RPMI7951 (cell line): ENCODE results near the gene CAMK2N1. TPM values are rescaled to one million over a fixed set of nuclear protein-coding genes. Genes with fewer than 3 reads are reported as not detected.
A peak's percentile ranks its signal among the peaks of the same experiment; 100 is the strongest.
"Not testable (repeated sequence)": the region's sequence is repeated elsewhere in the genome, so short reads cannot be mapped to it uniquely, and the experiment has no call there.

Experiments
- DNase-seq: peaks from one replicate; pipeline ENCODE4 v3.0.0-alpha.2; 2012; ENCODE audit warnings: low read depth
- total RNA-seq: library from RNA; depleted of rRNA; stranded (reverse); fragments of >200 nt; shearing (Covaris generic); gene quantifications from 2 replicates; pipeline ENCODE4 v1.2.3, GENCODE V29; 2014

The CAMK2N1 gene
- total RNA-seq, 1 experiment from 2014 or later = 9.9 TPM

GRCh38 chr1:20496725-20497383 lies 10.8 kb upstream of the CAMK2N1 start:
- not testable (repeated sequence) for DNase-seq

- peak; percentile 81 for DNase-seq
Measured at GRCh38 chr1:20496241-20496661, 10.2 kb upstream of the CAMK2N1 start.

- DNase-seq = no peak
Measured at GRCh38 chr1:20495661-20496060, 9.7 kb upstream of the CAMK2N1 start.

GRCh38 chr1:20494609-20495311 lies 8.8 kb upstream of the CAMK2N1 start:
- peak; percentile 86 for DNase-seq

- peak; percentile 85 for DNase-seq
Measured at GRCh38 chr1:20493839-20494608, 8.0 kb upstream of the CAMK2N1 start.

GRCh38 chr1:20493309-20493708 lies 7.3 kb upstream of the CAMK2N1 start:
- no peak for DNase-seq

GRCh38 chr1:20492751-20493150 lies 6.7 kb upstream of the CAMK2N1 start:
- no peak for DNase-seq

GRCh38 chr1:20491866-20492265 lies 5.9 kb upstream of the CAMK2N1 start:
- DNase-seq = no peak

GRCh38 chr1:20491178-20491577 lies 5.2 kb upstream of the CAMK2N1 start:
- DNase-seq = no peak

- no peak for DNase-seq
Measured at GRCh38 chr1:20487236-20487590, 1.2 kb upstream of the CAMK2N1 start.

- DNase-seq = peak; percentile 56
Measured at GRCh38 chr1:20486457-20487235, 636 bp upstream of the CAMK2N1 start.

- no peak for DNase-seq
Measured at GRCh38 chr1:20484519-20485462, 1.2 kb downstream of the CAMK2N1 start.

- no peak for DNase-seq
Measured at GRCh38 chr1:20483833-20484518, 2.0 kb downstream of the CAMK2N1 start.

- DNase-seq = no peak
Measured at GRCh38 chr1:20483098-20483832, 2.7 kb downstream of the CAMK2N1 start.

GRCh38 chr1:20481643-20482498 lies 4.1 kb downstream of the CAMK2N1 start:
- DNase-seq = no peak

GRCh38 chr1:20480951-20481617 lies 4.9 kb downstream of the CAMK2N1 start:
- DNase-seq = no peak

- DNase-seq = no peak
Measured at GRCh38 chr1:20480243-20480944, 5.6 kb downstream of the CAMK2N1 start.
